Myocyte (in vitro differentiated cells): Measurements from ENCODE around the gene ASCL1. TPM values are rescaled to one million over a fixed set of nuclear protein-coding genes. Genes with fewer than 3 reads are reported as not detected.

Source experiments
- DNase-seq: peaks from one replicate; pipeline ENCODE4 v3.0.0-alpha.2; 2012; ENCODE audit warnings: low read depth
- total RNA-seq: library from RNA; depleted of rRNA; stranded (reverse); fragments of >200 nt; gene quantifications from 2 replicates; pipeline ENCODE4 v1.2.3, GENCODE V29; 2014

The ASCL1 gene
- total RNA-seq, 1 donor from 2014 or later: not detected

DNA sequence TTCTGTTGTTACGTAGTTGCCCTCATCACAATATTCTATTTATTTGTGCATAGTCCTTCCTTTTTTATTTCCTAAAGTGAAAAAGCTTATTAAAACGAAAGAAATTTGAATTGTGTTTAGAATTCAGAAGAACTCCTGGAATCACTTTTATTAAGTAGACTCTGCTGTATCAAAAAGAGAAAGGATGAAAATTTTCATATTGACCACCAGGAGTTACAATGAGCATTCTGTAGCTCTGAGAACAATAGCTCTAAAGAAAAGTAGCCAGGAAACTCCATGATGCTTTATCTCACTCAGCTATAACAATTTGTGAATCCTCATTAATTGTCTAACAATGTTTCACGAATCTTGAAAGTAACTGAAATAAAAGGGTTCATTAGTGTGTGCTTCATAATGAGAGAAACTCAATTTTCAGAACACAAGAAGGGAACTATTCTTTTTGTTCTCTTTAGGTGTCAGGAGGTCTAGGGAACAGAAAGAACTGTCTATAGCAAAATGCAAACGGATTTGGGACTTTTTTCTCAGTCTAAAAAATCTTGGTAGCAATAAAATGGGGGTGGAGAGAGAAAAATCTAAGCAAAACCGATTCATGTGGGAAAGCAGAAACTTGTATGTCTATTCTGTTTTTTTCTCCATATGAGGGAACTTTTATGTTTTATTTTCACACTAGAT is 19.3 kb downstream of the ASCL1 start:
- no peak for DNase-seq

DNA sequence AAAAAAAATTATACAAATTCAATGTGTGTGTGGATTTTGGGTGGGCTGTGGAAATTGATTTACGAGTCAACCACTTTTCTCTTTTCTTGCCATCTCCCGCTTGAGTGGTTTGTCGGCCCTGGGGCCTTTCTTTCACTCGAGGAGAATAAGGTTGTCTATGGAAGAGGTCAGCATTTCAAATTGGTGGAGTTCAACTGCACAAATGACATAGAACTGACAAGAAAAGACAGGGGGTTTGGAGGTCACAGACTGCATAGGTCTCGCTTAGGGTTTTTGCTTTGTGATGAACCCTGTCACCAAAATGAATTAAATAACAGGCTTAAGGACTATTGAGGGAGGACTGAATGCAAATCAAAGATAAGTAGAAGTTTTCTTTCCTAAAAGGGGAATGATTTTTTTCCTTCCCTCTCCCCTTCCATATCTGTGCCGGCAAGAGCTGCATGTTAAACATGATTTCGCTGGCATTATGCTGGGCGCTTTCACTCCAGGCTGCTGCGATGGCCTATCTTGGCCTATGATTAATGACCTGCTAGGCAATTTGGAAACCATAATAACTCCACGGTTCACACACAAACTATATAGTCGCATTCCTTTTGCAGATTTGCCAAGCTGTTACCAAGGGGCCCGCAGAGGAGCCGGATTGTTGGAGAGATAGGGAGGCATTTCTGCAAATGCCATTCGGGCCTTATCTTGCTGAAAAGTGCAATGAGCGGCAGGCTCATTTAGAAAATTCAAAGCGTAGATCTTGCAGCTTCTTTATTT is 20.7 kb downstream of the ASCL1 start:
- no peak for DNase-seq

DNA sequence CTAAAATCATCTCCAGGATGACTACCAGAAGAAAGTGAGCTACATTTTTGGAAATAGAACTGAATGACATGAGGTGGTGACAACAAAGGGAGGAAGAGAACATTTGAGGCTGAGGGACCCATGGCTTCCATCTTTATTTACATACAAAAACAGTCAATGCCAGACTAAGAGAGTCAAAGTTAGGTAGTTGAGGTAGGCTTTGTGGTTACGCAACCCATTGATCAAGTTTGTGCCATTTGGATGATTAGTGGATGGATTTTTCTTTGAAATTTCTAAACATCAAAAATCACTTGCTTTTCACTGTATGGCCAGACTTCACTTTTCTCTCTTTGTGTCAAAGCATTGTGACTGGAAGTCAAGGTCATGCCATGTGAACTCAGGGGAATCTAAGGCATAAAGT is 22.9 kb downstream of the ASCL1 start:
- no peak for DNase-seq

DNA sequence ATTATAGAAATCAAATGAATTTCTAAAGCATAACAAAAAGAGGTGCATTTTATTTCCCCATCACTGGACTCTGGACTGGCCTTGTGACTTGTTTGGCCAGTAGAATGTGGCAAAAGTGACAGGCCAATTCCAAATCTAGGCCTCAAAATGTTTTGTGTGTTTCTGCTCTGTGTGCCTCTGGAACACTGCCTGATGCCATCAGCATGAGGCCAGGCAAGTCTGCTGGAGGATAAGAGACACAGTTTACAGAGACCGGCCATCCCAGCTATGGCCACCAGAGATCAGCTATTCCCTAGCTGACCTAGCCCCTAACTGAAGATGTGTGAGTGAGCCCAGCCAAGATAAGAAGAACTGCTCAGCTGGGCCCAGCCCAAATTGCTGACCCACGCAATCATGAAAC is 32.9 kb downstream of the ASCL1 start:
- no peak for DNase-seq

DNA sequence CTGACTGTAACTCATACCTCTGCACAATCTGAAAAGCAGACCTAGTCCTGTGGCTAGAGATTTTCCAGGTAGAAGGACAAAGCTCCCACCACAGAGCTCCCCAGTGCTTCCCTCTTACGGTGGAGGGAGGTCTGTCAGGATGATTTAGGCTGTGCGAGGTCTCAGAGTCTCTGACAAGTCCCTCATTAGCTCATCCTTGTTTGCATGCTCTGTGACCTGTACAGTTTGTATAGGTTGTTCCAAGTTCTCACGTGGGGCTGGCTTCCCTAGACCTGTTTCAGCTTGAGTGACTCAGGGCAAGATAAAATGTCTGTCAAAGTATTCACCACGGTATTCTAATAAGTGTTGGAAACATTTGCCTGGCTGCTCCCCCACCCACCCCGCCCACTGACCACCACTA is 34.8 kb downstream of the ASCL1 start:
- DNase-seq: no peak

DNA sequence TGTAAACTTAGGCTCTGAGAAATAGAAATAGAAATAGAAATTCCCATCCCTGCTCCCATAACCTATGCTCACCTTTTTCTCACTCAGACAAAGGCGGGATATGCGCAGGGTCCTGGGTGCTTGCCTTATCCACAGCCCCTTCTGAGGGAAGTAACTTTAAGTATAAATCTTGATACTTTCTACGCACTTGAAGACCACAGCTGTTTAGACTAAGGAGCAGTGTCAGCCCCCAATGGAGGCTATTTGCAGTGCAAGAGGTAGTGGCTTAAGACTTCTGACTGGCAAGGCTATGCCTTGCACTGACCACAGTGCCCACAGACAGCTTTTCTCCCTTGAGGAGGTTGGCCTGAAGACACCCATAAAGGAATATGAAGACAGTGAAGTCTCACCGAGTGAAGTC is 35.2 kb downstream of the ASCL1 start:
- DNase-seq: no peak

DNA sequence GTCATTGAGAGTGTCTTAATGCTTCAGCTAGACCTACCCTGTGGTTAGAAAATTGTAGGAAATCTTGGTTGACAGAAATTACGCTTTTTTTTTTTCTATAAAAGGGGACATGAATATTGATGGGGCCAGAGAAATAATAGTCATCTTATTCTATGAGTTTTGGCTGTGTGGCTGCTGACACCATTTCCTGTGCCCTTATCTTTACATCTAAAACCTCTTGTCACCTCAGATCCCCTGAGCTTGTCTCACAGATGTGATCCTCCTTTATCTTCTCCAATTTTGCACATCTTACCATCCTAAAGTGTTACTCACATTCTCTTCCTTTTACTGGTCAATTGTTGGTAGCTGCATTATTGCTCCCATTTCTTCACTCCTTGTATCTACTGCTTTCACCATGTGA is 36.1 kb downstream of the ASCL1 start:
- DNase-seq: no peak

DNA sequence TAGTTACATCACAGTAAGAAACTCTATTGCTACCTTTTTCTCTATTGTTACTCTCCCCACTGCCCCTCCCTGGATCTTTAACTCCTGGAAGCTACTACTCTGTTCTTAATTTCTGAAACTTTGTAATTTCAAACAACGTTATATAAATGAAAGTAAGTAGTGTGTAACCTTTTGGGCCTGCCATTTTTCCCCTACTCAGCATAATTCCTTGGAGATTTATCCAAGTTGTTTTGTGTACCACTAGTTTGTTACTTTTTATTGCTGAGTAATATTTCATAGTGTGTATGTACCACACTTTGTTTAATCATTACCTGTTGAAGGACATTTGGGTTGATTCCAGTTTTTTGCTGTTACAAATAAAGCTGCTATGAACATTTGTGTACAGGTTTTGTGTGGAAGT is 37.9 kb downstream of the ASCL1 start:
- DNase-seq: no peak

Other genes with a start within 250 kb of the ASCL1 start
- gene PAH, start 40.4 kb upstream of the ASCL1 start, total RNA-seq: not detected in 2 replicates